ENCODE data around the gene PLA2G3. TPM values are rescaled to one million over a fixed set of nuclear protein-coding genes. Genes with fewer than 3 reads are reported as not detected.
"Not testable (repeated sequence)": the region's sequence is repeated elsewhere in the genome, so short reads cannot be mapped to it uniquely, and the experiment has no call there.

Gene PLA2G3
- total RNA-seq, 2 donors from 2014 or later = 0.49 TPM; not detected in 1

DNA sequence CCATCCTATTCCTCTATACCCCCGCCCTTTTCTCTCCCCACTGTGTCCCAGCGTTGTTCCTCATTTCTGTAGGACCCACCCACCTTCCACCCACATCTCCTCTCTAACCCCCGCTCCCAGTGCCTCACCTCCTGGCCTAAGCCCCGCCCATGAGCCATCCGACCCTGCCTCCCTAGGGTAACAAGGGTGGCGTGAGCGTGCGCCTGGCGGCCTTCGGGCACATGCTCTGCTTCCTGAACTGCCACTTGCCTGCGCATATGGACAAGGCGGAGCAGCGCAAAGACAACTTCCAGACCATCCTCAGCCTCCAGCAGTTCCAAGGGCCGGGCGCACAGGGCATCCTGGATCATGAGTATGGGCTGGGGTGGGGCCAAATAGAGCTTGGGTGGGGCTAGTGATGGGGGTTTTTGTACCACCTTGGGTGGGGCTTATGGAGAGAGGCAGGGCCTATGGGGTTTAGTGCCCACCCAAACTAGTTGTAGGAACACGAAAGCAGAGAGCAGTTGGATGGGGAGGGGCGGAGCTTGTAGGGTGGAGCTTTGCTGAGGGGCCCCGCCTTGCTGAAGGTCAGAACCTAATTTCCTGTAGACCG lies 13.0 kb downstream of the PLA2G3 start:
- DNase-seq (peak in 1 of 2 donors; percentile 33), ATAC-seq (no peak)
- intact Hi-C loops (cut with DNase I, micrococcal nuclease) = no loop called here

GRCh38 chr22:31126869-31127175 lies 13.5 kb downstream of the PLA2G3 start:
- intact Hi-C loops (cut with DNase I, micrococcal nuclease) = no loop called here
- ATAC-seq (no peak), DNase-seq (no peak)

DNA sequence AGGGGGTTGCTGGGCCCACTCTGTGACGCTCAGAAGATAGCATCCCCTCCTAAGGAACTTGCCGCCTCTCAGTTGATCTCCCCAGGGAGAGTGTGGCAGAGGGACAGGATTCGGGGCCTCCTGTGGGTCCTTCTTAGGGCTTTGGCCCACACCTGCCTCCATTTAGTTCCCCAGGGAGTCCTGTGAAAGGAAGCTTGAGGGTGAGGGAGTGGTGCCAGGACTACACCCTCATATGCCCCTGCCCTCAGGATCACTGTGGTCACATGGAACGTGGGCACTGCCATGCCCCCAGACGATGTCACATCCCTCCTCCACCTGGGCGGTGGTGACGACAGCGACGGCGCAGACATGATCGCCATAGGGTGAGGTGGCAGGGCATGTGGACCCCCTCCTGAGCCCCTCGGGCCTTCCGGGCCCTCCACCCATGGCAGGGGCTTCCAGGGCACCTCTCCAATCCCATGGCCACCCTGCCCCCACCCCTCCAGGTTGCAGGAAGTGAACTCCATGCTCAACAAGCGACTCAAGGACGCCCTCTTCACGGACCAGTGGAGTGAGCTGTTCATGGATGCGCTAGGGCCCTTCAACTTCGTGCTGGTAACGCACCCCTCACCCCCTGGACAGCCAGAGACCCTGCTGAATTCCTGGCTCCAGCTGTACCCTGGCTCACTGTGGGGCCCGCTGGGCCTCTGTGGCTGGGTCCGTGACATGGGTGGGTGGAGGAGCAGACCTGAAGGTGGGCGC lies 14.0 kb downstream of the PLA2G3 start:
- no peak for DNase-seq
- intact Hi-C loops (cut with DNase I, micrococcal nuclease) = no loop called here
- no peak for ATAC-seq

- ATAC-seq (no peak), DNase-seq (no peak)
- intact Hi-C loops (cut with DNase I, micrococcal nuclease) = no loop called here
Observed at GRCh38 chr22:31125521-31126117, 14.7 kb downstream of the PLA2G3 start.

DNA sequence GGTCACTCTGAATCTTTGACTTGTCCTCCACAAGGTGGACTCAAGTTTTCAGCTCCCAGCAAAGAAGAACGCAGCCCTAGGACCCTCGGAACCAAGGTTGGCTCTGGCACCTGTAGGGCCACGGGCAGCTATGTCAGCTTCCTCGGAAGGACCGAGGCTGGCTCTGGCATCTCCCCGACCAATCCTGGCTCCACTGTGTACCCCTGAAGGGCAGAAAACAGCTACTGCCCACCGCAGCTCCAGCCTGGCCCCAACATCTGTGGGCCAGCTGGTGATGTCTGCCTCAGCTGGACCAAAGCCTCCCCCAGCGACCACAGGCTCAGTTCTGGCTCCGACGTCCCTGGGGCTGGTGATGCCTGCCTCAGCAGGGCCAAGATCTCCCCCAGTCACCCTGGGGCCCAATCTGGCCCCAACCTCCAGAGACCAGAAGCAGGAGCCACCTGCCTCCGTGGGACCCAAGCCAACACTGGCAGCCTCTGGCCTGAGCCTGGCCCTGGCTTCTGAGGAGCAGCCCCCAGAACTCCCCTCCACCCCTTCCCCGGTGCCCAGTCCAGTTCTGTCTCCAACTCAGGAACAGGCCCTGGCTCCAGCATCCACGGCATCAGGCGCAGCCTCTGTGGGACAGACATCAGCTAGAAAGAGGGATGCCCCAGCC lies 15.4 kb downstream of the PLA2G3 start:
- intact Hi-C loops (cut with DNase I, micrococcal nuclease) = no loop called here
- DNase-seq (no peak), ATAC-seq (no peak)

DNA sequence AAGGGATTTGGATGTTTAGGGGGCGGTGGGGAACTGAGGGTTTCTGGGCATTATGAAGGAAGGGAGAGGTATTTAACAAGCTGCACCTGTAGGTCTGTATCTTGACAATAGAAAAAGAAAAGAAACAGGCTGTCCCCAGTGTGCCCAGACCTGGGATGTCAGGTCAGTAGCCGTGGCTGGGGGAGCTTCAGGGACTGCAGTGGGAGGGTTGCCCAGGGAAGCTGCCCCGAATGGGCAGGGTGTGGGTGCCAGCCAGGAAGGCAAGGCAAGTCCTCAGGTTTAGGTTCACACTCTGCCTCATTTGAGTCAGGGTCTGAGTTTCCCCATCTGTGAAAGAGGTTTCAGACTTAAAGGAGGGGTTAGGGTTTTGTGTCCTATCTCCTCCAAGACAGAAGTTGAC lies 16.0 kb downstream of the PLA2G3 start:
- intact Hi-C loops (cut with DNase I, micrococcal nuclease) = no loop called here
- no peak for DNase-seq
- ATAC-seq = no peak

- ATAC-seq = peak; percentile 11
- intact Hi-C loops (cut with DNase I, micrococcal nuclease) = no loop called here
- DNase-seq = no peak
Observed at GRCh38 chr22:31123292-31123602, 17.1 kb downstream of the PLA2G3 start.

DNA sequence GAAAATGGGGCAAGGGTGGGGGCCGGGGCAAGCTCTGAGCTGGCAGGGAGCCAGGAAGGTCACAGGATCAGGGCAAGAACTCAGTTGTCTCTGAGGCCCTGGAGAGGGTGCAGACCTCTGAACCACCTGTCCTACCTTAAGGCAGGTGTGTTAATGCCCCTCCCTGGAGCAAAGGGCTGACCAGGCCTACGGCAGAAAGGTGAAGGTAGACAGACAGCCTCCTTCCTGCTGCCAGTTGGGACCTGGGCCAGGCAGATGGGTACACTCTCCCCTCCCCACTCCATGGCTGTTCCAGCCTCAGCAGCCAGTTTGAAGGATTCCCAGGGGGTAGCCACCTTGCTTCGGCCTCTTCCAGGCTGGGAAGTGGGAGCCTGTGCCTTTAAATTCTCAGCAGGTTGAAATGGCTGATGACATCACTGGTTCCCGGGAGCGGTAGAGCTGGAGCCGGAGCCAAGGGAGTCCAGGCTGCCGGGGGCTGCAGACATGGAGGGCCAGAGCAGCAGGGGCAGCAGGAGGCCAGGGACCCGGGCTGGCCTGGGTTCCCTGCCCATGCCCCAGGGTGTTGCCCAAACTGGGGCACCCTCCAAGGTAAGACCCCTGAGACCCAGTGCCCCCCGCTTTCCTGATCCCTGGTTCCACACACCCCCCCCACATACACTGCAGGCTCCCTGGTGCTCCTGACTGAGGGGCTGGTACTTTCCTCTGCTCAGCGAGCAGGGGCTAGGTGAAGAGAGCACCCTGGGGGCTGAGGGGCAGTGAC lies 17.6 kb downstream of the PLA2G3 start, which contains the start of gene INPP5J:
Gene INPP5J, plus strand, starts transcription at position 435 of the 760 bp plus-strand sequence. Its CDS starts 49 bp downstream, at position 484.
- ATAC-seq (peak; percentile 89), DNase-seq (peak; percentile 85 to 86)
- intact Hi-C loops (cut with DNase I, micrococcal nuclease) = no loop called here

- DNase-seq = no peak
- ATAC-seq = peak; percentile 68
- intact Hi-C loops (cut with DNase I, micrococcal nuclease) = no loop called here
Observed at GRCh38 chr22:31122196-31122531, 18.1 kb downstream of the PLA2G3 start.

GRCh38 chr22:31121403-31121802 lies 18.9 kb downstream of the PLA2G3 start:
- ATAC-seq = no peak

GRCh38 chr22:31120642-31121041 lies 19.7 kb downstream of the PLA2G3 start:
- no peak for ATAC-seq
- no peak for DNase-seq
- intact Hi-C loops (cut with DNase I, micrococcal nuclease) = no loop called here

More at GRCh38 chr22:31121403-31121802, 18.9 kb downstream of the PLA2G3 start:
- intact Hi-C loops (cut with DNase I, micrococcal nuclease) = no loop called here
- no peak for DNase-seq

DNA sequence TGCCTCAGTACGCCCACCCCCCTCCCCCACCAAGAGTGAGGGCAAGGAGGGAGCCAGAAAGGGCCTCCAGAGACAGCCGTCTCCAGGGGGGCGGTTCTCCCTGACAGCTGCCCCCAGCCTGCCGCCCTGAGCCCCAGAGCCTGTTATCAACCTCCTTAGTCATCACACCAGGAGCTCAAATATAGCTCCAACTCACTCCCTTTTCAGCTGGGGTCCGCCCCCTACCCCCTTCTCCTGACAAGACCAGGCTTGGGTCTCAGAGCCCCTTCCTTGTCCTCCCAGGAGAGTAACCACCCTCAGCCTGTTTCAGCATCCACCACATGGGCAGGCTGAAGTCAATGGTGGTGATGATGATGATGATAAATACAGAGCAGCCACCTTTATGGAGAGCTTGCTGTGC lies 20.1 kb downstream of the PLA2G3 start:
- ATAC-seq (no peak), DNase-seq (no peak)
- intact Hi-C loops (cut with DNase I, micrococcal nuclease) = no loop called here

GRCh38 chr22:31119026-31119717 lies 21.1 kb downstream of the PLA2G3 start:
- no peak for DNase-seq
- ATAC-seq = no peak
- intact Hi-C loops (cut with DNase I, micrococcal nuclease) = no loop called here

DNA sequence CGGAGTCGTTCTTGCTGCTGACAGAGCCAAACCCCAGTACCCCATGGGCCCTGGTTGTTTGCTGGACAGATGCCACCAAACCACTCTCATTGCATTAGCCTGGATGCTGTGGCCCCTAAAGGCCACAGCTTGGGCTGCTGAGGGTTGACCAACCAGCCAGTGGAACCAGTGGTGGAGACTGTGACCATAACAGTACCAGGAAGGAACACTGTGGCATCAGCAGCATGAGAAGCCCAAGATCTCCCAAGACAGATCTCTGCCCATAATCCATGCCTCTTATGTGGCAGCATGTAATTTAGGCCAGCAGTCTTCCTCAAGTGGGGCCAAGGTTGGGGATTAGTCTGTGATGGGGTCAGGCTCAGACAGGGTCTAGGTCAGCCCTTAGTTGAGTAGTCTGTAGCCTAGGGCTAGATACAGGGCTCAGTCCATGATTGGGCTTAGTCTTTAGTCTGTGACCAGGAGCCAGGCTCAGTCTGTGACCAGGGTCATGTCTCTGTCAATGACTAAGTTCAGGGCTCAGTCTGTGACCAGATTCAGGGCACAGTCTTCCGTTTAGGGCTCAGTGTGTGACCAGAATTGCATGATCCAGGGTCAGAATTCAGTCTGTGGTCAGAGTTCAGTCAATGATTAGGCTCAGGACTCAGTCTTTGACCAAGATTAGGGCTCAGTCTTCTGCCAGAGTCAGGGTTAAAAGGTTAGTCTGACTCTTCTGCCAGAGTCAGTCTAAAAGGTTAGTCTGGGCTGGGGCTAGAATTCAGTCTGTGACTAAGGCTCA lies 22.1 kb downstream of the PLA2G3 start:
- peak; percentile 1 for ATAC-seq
- no peak for DNase-seq
- intact Hi-C loops (cut with DNase I, micrococcal nuclease) = no loop called here

DNA sequence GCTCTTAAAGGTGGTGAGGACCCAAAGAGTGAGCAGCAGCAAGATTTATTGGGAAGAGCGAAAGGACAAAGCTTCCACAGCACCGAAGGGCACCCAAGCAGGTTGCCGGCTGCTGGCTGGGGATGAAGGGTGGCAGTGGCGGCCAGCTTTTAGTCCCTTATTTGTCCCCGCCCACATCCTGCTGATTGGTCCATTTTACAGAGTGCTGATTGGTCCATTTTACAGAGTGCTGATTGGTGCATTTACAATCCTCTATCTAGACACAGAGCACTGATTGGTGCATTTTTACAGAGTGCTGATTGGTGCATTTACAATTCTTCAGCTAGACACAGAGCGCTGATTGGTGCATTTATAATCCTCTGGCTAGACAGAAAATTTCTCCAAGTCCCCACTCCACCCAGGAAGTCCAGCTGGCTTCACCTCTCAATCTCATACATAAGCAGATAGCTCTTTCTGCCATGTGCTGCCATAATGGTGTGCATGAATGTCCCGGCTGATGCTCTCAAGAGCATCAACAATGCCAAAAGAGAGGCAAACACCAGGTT lies 27.7 kb downstream of the PLA2G3 start:
- not testable (repeated sequence) for ATAC-seq, DNase-seq
- intact Hi-C loops (cut with DNase I, micrococcal nuclease) = loop anchor here in 1 of 2 donors (5.0 kb wide), 1 partner anchor 35 kb away; no protein-coding TSS in a partner anchor

- intact Hi-C loops (cut with DNase I, micrococcal nuclease) = no loop called here
- no peak for DNase-seq
- peak; percentile 14 for ATAC-seq
Observed at GRCh38 chr22:31107894-31108218, 32.5 kb downstream of the PLA2G3 start.

GRCh38 chr22:31107178-31107893 lies 33.0 kb downstream of the PLA2G3 start, which contains the start of gene SELENOM:
TSS of gene SELENOM (minus strand) at chr22:31107568. CDS start at chr22:31107505, 63 bp downstream.
- intact Hi-C loops (cut with DNase I, micrococcal nuclease) = no loop called here
- DNase-seq (peak; percentile 94 to 98), ATAC-seq (peak; percentile 94)
